A673 (cell line): ENCODE data around the gene LCN10. TPM values are rescaled to one million over a fixed set of nuclear protein-coding genes. Genes with fewer than 3 reads are reported as not detected.

Experiments
- BruUV-seq: library from RNA; stranded (reverse); fragments of 400-500 nt; replicated peaks from 2 replicates; lab custom pipeline; 2021; lab: Mats Ljungman, UMichigan
- CTCF ChIA-PET: fragments of 300-600 bp; sonication (Branson Sonifier 250); formaldehyde crosslinking; loops from one replicate; lab custom pipeline; 2022; ENCODE audit warnings: antibody characterized with exemption; lab: Charles Lee
- POLR2A ChIA-PET: fragments of 300-600 bp; sonication (Branson Sonifier 250); formaldehyde crosslinking; loops from one replicate; lab custom pipeline; 2022; ENCODE audit warnings: antibody characterized with exemption; ENCODE audit not compliant: low non-redundant PET; lab: Charles Lee
- DNase-seq: peaks from one replicate; pipeline ENCODE4 v3.0.0-alpha.2; 2015; ENCODE audit warnings: low spot score
- H3K27ac ChIP-seq: fragments of 200-600 bp; sonication (generic); 2 replicates; pipeline ENCODE4 v1.5.1; 2016; ENCODE audit warnings: mixed run types, low read depth, mild to moderate bottlenecking, mixed read lengths, antibody characterized with exemption, low read length; ENCODE audit not compliant: poor library complexity, severe bottlenecking
- H3K27me3 ChIP-seq: fragments of 200-600 bp; sonication (generic); replicated peaks from 2 replicates; pipeline ENCODE4 v1.6.1; 2017; ENCODE audit warnings: mixed run types, low read depth, mild to moderate bottlenecking, mixed read lengths, antibody characterized with exemption, low read length; ENCODE audit not compliant: insufficient read depth, poor library complexity
- H3K36me3 ChIP-seq: fragments of 200-600 bp; sonication (generic); 2 replicates; pipeline ENCODE4 v1.6.1; 2016; ENCODE audit warnings: mixed run types, mild to moderate bottlenecking, mixed read lengths, antibody characterized with exemption, low read length; ENCODE audit not compliant: insufficient read depth, poor library complexity, severe bottlenecking
- H3K4me1 ChIP-seq: fragments of 200-600 bp; sonication (generic); 2 replicates; pipeline ENCODE4 v1.6.1; 2017; ENCODE audit warnings: mixed run types, mild to moderate bottlenecking, mixed read lengths, antibody characterized with exemption, low read length; ENCODE audit not compliant: insufficient read depth, poor library complexity, severe bottlenecking
- H3K4me3 ChIP-seq: fragments of 200-600 bp; sonication (generic); 2 replicates; pipeline ENCODE4 v1.5.1; 2016; ENCODE audit warnings: low read depth, mixed run types, mild to moderate bottlenecking, mixed read lengths, low read length; ENCODE audit not compliant: poor library complexity, severe bottlenecking
- H3K9me3 ChIP-seq: fragments of 200-600 bp; sonication (generic); 2 replicates; pipeline ENCODE4 v1.6.1; 2016; ENCODE audit warnings: mixed run types, low read depth, mild to moderate bottlenecking, mixed read lengths, antibody characterized with exemption, low read length; ENCODE audit not compliant: poor library complexity, severe bottlenecking
- CTCF ChIP-seq: fragments of 300-800, 200-600 bp; sonication (generic); conservative IDR thresholded peaks from 2 replicates; pipeline ENCODE4 v1.5.1; 2017; ENCODE audit warnings: low read depth, mild to moderate bottlenecking, antibody characterized with exemption, low read length, moderate library complexity, mixed read lengths
- EZH2 ChIP-seq: fragments of 200-600 bp; sonication (generic); IDR thresholded peaks from 2 replicates; pipeline ENCODE4 v1.6.1; 2017; ENCODE audit warnings: borderline replicate concordance, low read depth, mild to moderate bottlenecking, mixed read lengths, antibody characterized with exemption, low read length; ENCODE audit not compliant: poor library complexity, severe bottlenecking
- intact Hi-C: fragments of 100-400 bp; cut with micrococcal nuclease; formaldehyde crosslinking; loops from one replicate; pipeline ENCODE4 v1.10.0; 2022; ENCODE audit not compliant: unreplicated experiment
- total RNA-seq: library from RNA; stranded (reverse); gene quantifications from 2 replicates; pipeline ENCODE4 v1.2.3, GENCODE V29; 2021

Gene LCN10
- total RNA-seq, 1 experiment from 2014 or later, result 0.15 TPM

GRCh38 chr9:136784997-136785361 lies 42.2 kb upstream of the LCN10 start:
- no peaks in the 10 kb centered on the region for H3K9me3 ChIP-seq
- DNase-seq, result no peak
- no peak for TF ChIP-seq EZH2
- no peak for TF ChIP-seq CTCF
- H3K4me3 ChIP-seq, result no peak overlapping the region
- ChIA-PET CTCF (interaction anchor here (0.8 kb wide), 1 partner anchor 726 kb away, joined by 3 read pairs; no protein-coding TSS in a partner anchor), POLR2A (no interaction called here)
- no TSS peak for BruUV-seq
- intact Hi-C loops, result no loop called here
- H3K27me3 ChIP-seq, result no peaks in the 10 kb centered on the region
- H3K4me1 ChIP-seq, result peaks cover under 1% of the 10 kb centered on the region
- no peak overlapping the region for H3K27ac ChIP-seq
- no peaks in the 10 kb centered on the region for H3K36me3 ChIP-seq

- intact Hi-C loops, result no loop called here
- peak; percentile 54 for DNase-seq
- TF ChIP-seq EZH2 (no peak), CTCF (peak; percentile 56)
- POLR2A ChIA-PET, result no interaction called here
- no peak overlapping the region for H3K27ac ChIP-seq
- no peak overlapping the region for H3K4me3 ChIP-seq
- no peaks in the 10 kb centered on the region for H3K36me3 ChIP-seq
- CTCF ChIA-PET, result no interaction called here
- H3K4me1 ChIP-seq, result no peaks in the 10 kb centered on the region
- H3K27me3 ChIP-seq, result no peaks in the 10 kb centered on the region
- H3K9me3 ChIP-seq, result no peaks in the 10 kb centered on the region
- BruUV-seq, result no TSS peak
Observed at GRCh38 chr9:136784249-136784996, 41.7 kb upstream of the LCN10 start.

GRCh38 chr9:136782452-136782851 lies 39.7 kb upstream of the LCN10 start:
- no peak for TF ChIP-seq EZH2
- TF ChIP-seq CTCF, result no peak
- POLR2A ChIA-PET, result no interaction called here
- CTCF ChIA-PET, result no interaction called here
- Histone ChIP-seq H3K27ac (no peak overlapping the region), H3K9me3 (no peaks in the 10 kb centered on the region), H3K4me1 (no peaks in the 10 kb centered on the region), H3K27me3 (no peaks in the 10 kb centered on the region), H3K4me3 (no peak overlapping the region), H3K36me3 (no peaks in the 10 kb centered on the region)
- DNase-seq, result no peak
- intact Hi-C loops, result no loop called here
- BruUV-seq, result no TSS peak
